DND-41 (cell line): Measurements from ENCODE around the gene CD1E.

Experiments
- EZH2 ChIP-seq: IDR thresholded peaks from 3 replicates; pipeline ENCODE4 v1.6.1; 2012; ENCODE audit warnings: borderline replicate concordance, low read depth, mild to moderate bottlenecking, moderate library complexity, low read length, inconsistent platforms; ENCODE audit not compliant: severe bottlenecking
- TF ChIP-seq, protein P1 (sequence below): IDR thresholded peaks from 2 replicates; pipeline ENCODE4 v1.5.1; 2012; ENCODE audit warnings: borderline replicate concordance, low read length, moderate library complexity, mild to moderate bottlenecking; ENCODE audit not compliant: poor library complexity, severe bottlenecking; ENCODE audit errors: extremely low read depth

DNA sequence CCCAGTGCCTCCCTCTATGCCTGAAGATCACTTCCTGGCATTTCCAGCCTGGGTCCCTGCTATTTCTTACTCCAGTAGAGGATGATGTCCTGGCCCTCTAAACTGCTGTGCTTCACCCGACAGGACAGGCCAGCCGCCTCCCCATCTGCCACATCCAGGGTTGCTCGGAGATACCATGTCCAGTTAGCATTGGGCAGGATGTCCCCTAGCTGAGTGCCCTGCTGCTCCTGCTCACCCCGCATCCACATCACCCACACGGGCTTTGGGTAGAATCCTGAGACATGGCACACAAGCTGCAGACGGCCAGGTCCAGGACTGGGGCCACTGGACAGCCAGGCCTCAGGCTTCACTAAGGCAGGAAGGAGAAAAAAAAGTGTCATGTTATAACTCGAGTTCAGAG, 24.4 kb upstream of the CD1E start:
- TF ChIP-seq, protein P1, sequence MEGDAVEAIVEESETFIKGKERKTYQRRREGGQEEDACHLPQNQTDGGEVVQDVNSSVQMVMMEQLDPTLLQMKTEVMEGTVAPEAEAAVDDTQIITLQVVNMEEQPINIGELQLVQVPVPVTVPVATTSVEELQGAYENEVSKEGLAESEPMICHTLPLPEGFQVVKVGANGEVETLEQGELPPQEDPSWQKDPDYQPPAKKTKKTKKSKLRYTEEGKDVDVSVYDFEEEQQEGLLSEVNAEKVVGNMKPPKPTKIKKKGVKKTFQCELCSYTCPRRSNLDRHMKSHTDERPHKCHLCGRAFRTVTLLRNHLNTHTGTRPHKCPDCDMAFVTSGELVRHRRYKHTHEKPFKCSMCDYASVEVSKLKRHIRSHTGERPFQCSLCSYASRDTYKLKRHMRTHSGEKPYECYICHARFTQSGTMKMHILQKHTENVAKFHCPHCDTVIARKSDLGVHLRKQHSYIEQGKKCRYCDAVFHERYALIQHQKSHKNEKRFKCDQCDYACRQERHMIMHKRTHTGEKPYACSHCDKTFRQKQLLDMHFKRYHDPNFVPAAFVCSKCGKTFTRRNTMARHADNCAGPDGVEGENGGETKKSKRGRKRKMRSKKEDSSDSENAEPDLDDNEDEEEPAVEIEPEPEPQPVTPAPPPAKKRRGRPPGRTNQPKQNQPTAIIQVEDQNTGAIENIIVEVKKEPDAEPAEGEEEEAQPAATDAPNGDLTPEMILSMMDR = no peak
- no peak for TF ChIP-seq EZH2
